Measurements from ENCODE around the gene SLAMF1. TPM values are rescaled to one million over a fixed set of nuclear protein-coding genes. Genes with fewer than 3 reads are reported as not detected.

The SLAMF1 gene
- total RNA-seq, 1 donor from 2014 or later, result not detected

- peaks cover 4% of the 10 kb centered on the region for H3K4me1 Mint-ChIP-seq
- H3K36me3 Mint-ChIP-seq, result no peaks in the 10 kb centered on the region
- H3K27ac Mint-ChIP-seq, result no peak overlapping the region
- peaks cover 4% of the 10 kb centered on the region for H3K27me3 Mint-ChIP-seq (ENCODE audit: low read depth)
- H3K4me3 Mint-ChIP-seq, result no peak overlapping the region
- H3K9me3 Mint-ChIP-seq, result no peaks in the 10 kb centered on the region
- no peak for TF ChIP-seq CTCF (IDR thresholded peaks at IDR 0.05; ENCODE audit: unreplicated experiment)
- DNase-seq (ENCODE audit: low spot score in 2 of 2, unreplicated experiment in 2 of 2), result no peak
These were observed 664 bp downstream of the SLAMF1 start for GRCh38 chr1:160646180-160646579.

- no peak overlapping the region for H3K27ac Mint-ChIP-seq
- H3K4me1 Mint-ChIP-seq, result no peaks in the 10 kb centered on the region
- H3K36me3 Mint-ChIP-seq, result no peaks in the 10 kb centered on the region
- no peak for DNase-seq (ENCODE audit: low spot score in 2 of 2, unreplicated experiment in 2 of 2)
- H3K4me3 Mint-ChIP-seq, result no peak overlapping the region
- H3K27me3 Mint-ChIP-seq (ENCODE audit: low read depth), result peaks cover 4% of the 10 kb centered on the region
- no peak for TF ChIP-seq CTCF (IDR thresholded peaks at IDR 0.05; ENCODE audit: unreplicated experiment)
- no peaks in the 10 kb centered on the region for H3K9me3 Mint-ChIP-seq
These were observed 1.3 kb downstream of the SLAMF1 start for GRCh38 chr1:160645386-160646130.

GRCh38 chr1:160644399-160644798, 2.4 kb downstream of the SLAMF1 start:
- Mint-ChIP-seq H3K4me1 (peaks cover 6% of the 10 kb centered on the region), H3K27me3 (ENCODE audit: low read depth) (peaks cover 4% of the 10 kb centered on the region), H3K27ac (no peak overlapping the region), H3K36me3 (no peaks in the 10 kb centered on the region), H3K4me3 (no peak overlapping the region), H3K9me3 (no peaks in the 10 kb centered on the region)
- no peak for DNase-seq (ENCODE audit: low spot score in 2 of 2, unreplicated experiment in 2 of 2)
- no peak for TF ChIP-seq CTCF (IDR thresholded peaks at IDR 0.05; ENCODE audit: unreplicated experiment)

- Mint-ChIP-seq H3K9me3 (no peaks in the 10 kb centered on the region), H3K4me1 (peaks cover 16% of the 10 kb centered on the region), H3K36me3 (no peaks in the 10 kb centered on the region), H3K4me3 (no peak overlapping the region), H3K27me3 (ENCODE audit: low read depth) (peaks cover 4% of the 10 kb centered on the region), H3K27ac (no peak overlapping the region)
- no peak for TF ChIP-seq CTCF (IDR thresholded peaks at IDR 0.05; ENCODE audit: unreplicated experiment)
- no peak for DNase-seq (ENCODE audit: low spot score in 2 of 2, unreplicated experiment in 2 of 2)
These were observed 3.7 kb downstream of the SLAMF1 start for GRCh38 chr1:160643138-160643537.

GRCh38 chr1:160642281-160642644, 4.6 kb downstream of the SLAMF1 start:
- peaks cover 4% of the 10 kb centered on the region for H3K27me3 Mint-ChIP-seq (ENCODE audit: low read depth)
- no peak for DNase-seq (ENCODE audit: low spot score in 2 of 2, unreplicated experiment in 2 of 2)
- H3K9me3 Mint-ChIP-seq, result no peaks in the 10 kb centered on the region
- H3K4me1 Mint-ChIP-seq, result peaks cover 24% of the 10 kb centered on the region
- H3K4me3 Mint-ChIP-seq, result no peak overlapping the region
- H3K27ac Mint-ChIP-seq, result no peak overlapping the region
- no peaks in the 10 kb centered on the region for H3K36me3 Mint-ChIP-seq
- TF ChIP-seq CTCF (IDR thresholded peaks at IDR 0.05; ENCODE audit: unreplicated experiment), result no peak

Data from mesothelial cell of epicardium (in vitro differentiated cells).